ENCODE measurements around the gene FRY.

DNA sequence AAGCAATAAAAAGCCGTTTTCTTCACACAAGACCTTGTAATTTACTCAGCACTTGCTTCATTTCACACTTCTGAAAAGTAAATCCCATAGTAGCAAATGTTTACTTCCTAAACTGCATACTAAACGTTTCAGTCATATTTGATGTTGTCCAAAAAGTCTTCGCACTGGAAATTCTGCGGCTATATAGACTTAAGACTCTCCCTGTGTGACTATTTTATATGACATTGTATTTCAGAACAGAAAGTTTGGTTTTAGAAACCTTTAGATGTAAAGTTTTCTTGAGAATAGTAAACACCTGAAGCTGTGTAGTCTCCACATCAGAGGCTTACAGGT is 254.0 kb downstream of the FRY start:
- TF ChIP-seq CTCF (IDR thresholded peaks at IDR 0.05) (no peak), POLR2A (IDR thresholded peaks at IDR 0.05) (no peak)
